NCI-H187 treated with DMSO at 0.1 percent for 48 hours (cell line): Measurements from ENCODE around the gene TMEM44.
"Not testable (repeated sequence)": the region's sequence is repeated elsewhere in the genome, so short reads cannot be mapped to it uniquely, and the experiment has no call there.

Experiments used
- DNase-seq: peaks from one replicate; lab custom pipeline; 2025; lab: John Stamatoyannopoulos, UW

Gene TMEM44

GRCh38 chr3:194610689-194611088 lies 22.5 kb downstream of the TMEM44 start:
- no peak for DNase-seq

GRCh38 chr3:194609601-194610000 lies 23.6 kb downstream of the TMEM44 start:
- no peak for DNase-seq

GRCh38 chr3:194608981-194609380 lies 24.2 kb downstream of the TMEM44 start:
- no peak for DNase-seq

- DNase-seq = no peak
These were observed 25.4 kb downstream of the TMEM44 start for GRCh38 chr3:194607592-194608389.

- no peak for DNase-seq
These were observed 26.3 kb downstream of the TMEM44 start for GRCh38 chr3:194606941-194607340.

GRCh38 chr3:194606163-194606562 lies 27.1 kb downstream of the TMEM44 start:
- DNase-seq = no peak

- not testable (repeated sequence) for DNase-seq
These were observed 27.9 kb downstream of the TMEM44 start for GRCh38 chr3:194605314-194605713.

- no peak for DNase-seq
These were observed 28.4 kb downstream of the TMEM44 start for GRCh38 chr3:194604837-194605236.

- no peak for DNase-seq
These were observed 29.1 kb downstream of the TMEM44 start for GRCh38 chr3:194604126-194604525.

GRCh38 chr3:194602669-194603171 lies 30.5 kb downstream of the TMEM44 start:
- DNase-seq = no peak

- DNase-seq = no peak
These were observed 34.3 kb downstream of the TMEM44 start for GRCh38 chr3:194598771-194599557.

GRCh38 chr3:194596906-194597305 lies 36.3 kb downstream of the TMEM44 start:
- DNase-seq = no peak

GRCh38 chr3:194592798-194593752 lies 40.1 kb downstream of the TMEM44 start:
- no peak for DNase-seq

- DNase-seq = no peak
These were observed 44.5 kb downstream of the TMEM44 start for GRCh38 chr3:194588741-194589140.

GRCh38 chr3:194588236-194588635 lies 45.0 kb downstream of the TMEM44 start:
- no peak for DNase-seq

- no peak for DNase-seq
These were observed 45.7 kb downstream of the TMEM44 start for GRCh38 chr3:194587438-194587931.

- DNase-seq = no peak
These were observed 46.4 kb downstream of the TMEM44 start for GRCh38 chr3:194586836-194587235.

GRCh38 chr3:194585880-194586281 lies 47.3 kb downstream of the TMEM44 start:
- DNase-seq = no peak

GRCh38 chr3:194584866-194585265 lies 48.4 kb downstream of the TMEM44 start:
- DNase-seq = no peak

GRCh38 chr3:194584320-194584776 lies 48.9 kb downstream of the TMEM44 start:
- DNase-seq = no peak

- no peak for DNase-seq
These were observed 50.9 kb downstream of the TMEM44 start for GRCh38 chr3:194582196-194582905.
